ENCODE measurements around the gene PCDH9.

GRCh38 chr13:66534561-66534960, 695.6 kb downstream of the PCDH9 start:
- no peak for TF ChIP-seq CTCF (conservative IDR thresholded peaks at IDR 0.05 in 1 of 2, IDR thresholded peaks at IDR 0.05 in 1 of 2; ENCODE audit: extremely low read depth in 1 of 2, insufficient read depth in 1 of 2, low read depth in 1 of 2, low read length in 2 of 2)
- TF ChIP-seq EZH2 (IDR thresholded peaks at IDR 0.05; ENCODE audit: borderline replicate concordance, low read length), result no peak

All from mammary epithelial cell (primary cell).